Thyroid gland (tissue), 4 donors: ENCODE results near the gene ATP2B1. TPM values are rescaled to one million over a fixed set of nuclear protein-coding genes. Genes with fewer than 3 reads are reported as not detected.

Experiments
- DNase-seq, 2 donors: peaks; one replicate each; pipeline ENCODE4 v3.0.0-alpha.2; 2019
- H3K27ac ChIP-seq, 3 donors: fragments of 200-600 bp; sonication (generic); 1 replicate in 2 of 3; 2 replicates in 1 of 3; pipeline ENCODE4 v1.5.1; 2016 to 2019; ENCODE audit warnings: mild to moderate bottlenecking in 1 of 3, moderate library complexity in 1 of 3
- H3K27me3 ChIP-seq: fragments of 200-600 bp; sonication (generic); one replicate; pipeline ENCODE4 v1.5.1; 2019
- H3K36me3 ChIP-seq, 2 donors: fragments of 200-600 bp; sonication (generic); one replicate each; pipeline ENCODE4 v1.5.1; 2016 to 2019
- H3K4me1 ChIP-seq, 2 donors: fragments of 200-600 bp; sonication (generic); one replicate each; pipeline ENCODE4 v1.5.1; 2017 to 2019
- H3K4me3 ChIP-seq, 3 donors: fragments of 200-600 bp; sonication (generic); replicated peaks in 1 of 3; 1 replicate in 2 of 3; 2 replicates in 1 of 3; pipeline ENCODE4 v1.5.1; 2016; ENCODE audit warnings: mild to moderate bottlenecking in 1 of 3
- H3K9me3 ChIP-seq: fragments of 200-600 bp; sonication (generic); one replicate; pipeline ENCODE4 v1.5.1; 2017
- CTCF ChIP-seq, 6 experiments: fragments of 200-600 bp in 3 of 6; fragments of 450-650 bp in 3 of 6; sonication (generic) in 3 of 6; IDR thresholded peaks; one replicate each; pipeline ENCODE4 v1.5.1; 2016 to 2019; ENCODE audit warnings: antibody characterized with exemption in 6 of 6, mild to moderate bottlenecking in 2 of 6, inconsistent platforms in 1 of 6, moderate library complexity in 1 of 6
- POLR2A ChIP-seq, 2 donors: fragments of 450-650 bp; IDR thresholded peaks; one replicate each; pipeline ENCODE4 v1.6.1; 2017; ENCODE audit warnings: antibody characterized with exemption in 2 of 2, mild to moderate bottlenecking in 2 of 2, moderate library complexity in 1 of 2
- WGBS, 2 donors: methylation state at CpG; one replicate each; pipeline ENCODE4 v1.1.5; 2017; 5-methylcytosine and 5-hydroxymethylcytosine counted together
- intact Hi-C: fragments of 100-400 bp; cut with DNase I; formaldehyde crosslinking; loops from one replicate; pipeline ENCODE4 v1.15.1; 2023
- total RNA-seq, 4 donors: library from RNA; depleted of rRNA; stranded (reverse); fragments of >200 nt; gene quantifications; one replicate each; pipeline ENCODE4 v1.2.3, GENCODE V29; 2016

The ATP2B1 gene
- total RNA-seq, 4 donors from 2014 or later = 34.5 to 66.0 (median 44.4) TPM

- peak; percentile 99 for DNase-seq
- Histone ChIP-seq H3K9me3 (no peaks in the 10 kb centered on the region), H3K27ac (peak overlapping the region; percentile 83 to 99 (median 96)), H3K36me3 (no peaks in the 10 kb centered on the region), H3K4me3 (peak overlapping the region; percentile 54 to 95 (median 88)), H3K4me1 (peaks cover 0 to 12% of the 10 kb centered on the region in 2 donors), H3K27me3 (no peaks in the 10 kb centered on the region)
- TF ChIP-seq POLR2A (IDR thresholded peaks at IDR 0.05) (peak; percentile 65 to 92), CTCF (IDR thresholded peaks at IDR 0.05) (no peak)
- intact Hi-C loops = no loop called here
- WGBS, 2 donors = 0% methylated on average over 2 to 52 of the region's 103 CpGs
Observed at GRCh38 chr12:89709157-89709994, 738 bp upstream of the ATP2B1 start.

GRCh38 chr12:89707703-89708564, 704 bp downstream of the ATP2B1 start:
- Histone ChIP-seq H3K9me3 (no peaks in the 10 kb centered on the region), H3K27ac (peak overlapping the region; percentile 83 to 99 (median 96)), H3K4me3 (peak overlapping the region; percentile 88 to 95 (median 89)), H3K27me3 (no peaks in the 10 kb centered on the region), H3K36me3 (no peaks in the 10 kb centered on the region), H3K4me1 (peaks cover 0 to 12% of the 10 kb centered on the region in 2 donors)
- DNase-seq = peak; percentile 47 to 49
- TF ChIP-seq POLR2A (IDR thresholded peaks at IDR 0.05) = no peak
- peak in 1 of 6 experiments; percentile 7 for TF ChIP-seq CTCF (IDR thresholded peaks at IDR 0.05)
- WGBS, 2 donors = 2 to 3% methylated on average over 24 to 28 of the region's 73 CpGs
- intact Hi-C loops = no loop called here

- Histone ChIP-seq H3K4me1 (peaks cover 0 to 12% of the 10 kb centered on the region in 2 donors), H3K27ac (peak overlapping the region in 2 of 3 donors; percentile 96 to 99), H3K36me3 (no peaks in the 10 kb centered on the region), H3K4me3 (peak overlapping the region; percentile 88 to 95 (median 89)), H3K27me3 (no peaks in the 10 kb centered on the region), H3K9me3 (no peaks in the 10 kb centered on the region)
- TF ChIP-seq CTCF (IDR thresholded peaks at IDR 0.05) = no peak
- no peak for TF ChIP-seq POLR2A (IDR thresholded peaks at IDR 0.05)
- 30 to 36% methylated on average over 17 of the region's 17 CpGs for WGBS, 2 donors
- DNase-seq = peak; percentile 36 to 44
- intact Hi-C loops = no loop called here
Observed at GRCh38 chr12:89706986-89707702, 1.5 kb downstream of the ATP2B1 start.

- no peak for DNase-seq
- Histone ChIP-seq H3K4me3 (no peak overlapping the region), H3K27me3 (no peaks in the 10 kb centered on the region), H3K4me1 (peaks cover 0 to 12% of the 10 kb centered on the region in 2 donors), H3K27ac (no peak overlapping the region), H3K36me3 (no peaks in the 10 kb centered on the region), H3K9me3 (no peaks in the 10 kb centered on the region)
- WGBS, 2 donors = 92 to 95% methylated on average over 7 of the region's 7 CpGs
- TF ChIP-seq CTCF (IDR thresholded peaks at IDR 0.05) = no peak
- TF ChIP-seq POLR2A (IDR thresholded peaks at IDR 0.05) = no peak
- intact Hi-C loops = no loop called here
Observed at GRCh38 chr12:89706551-89706950, 2.1 kb downstream of the ATP2B1 start.
